Activated naive CD4-positive, alpha-beta T cell treated with Interleukin-2 at 50 U/mL for 16 hours (primary cell): Measurements from ENCODE around the gene SLC25A5.

Experiments
- DNase-seq: peaks from one replicate; pipeline ENCODE4 v3.0.0-alpha.2; 2020

Gene SLC25A5

DNA sequence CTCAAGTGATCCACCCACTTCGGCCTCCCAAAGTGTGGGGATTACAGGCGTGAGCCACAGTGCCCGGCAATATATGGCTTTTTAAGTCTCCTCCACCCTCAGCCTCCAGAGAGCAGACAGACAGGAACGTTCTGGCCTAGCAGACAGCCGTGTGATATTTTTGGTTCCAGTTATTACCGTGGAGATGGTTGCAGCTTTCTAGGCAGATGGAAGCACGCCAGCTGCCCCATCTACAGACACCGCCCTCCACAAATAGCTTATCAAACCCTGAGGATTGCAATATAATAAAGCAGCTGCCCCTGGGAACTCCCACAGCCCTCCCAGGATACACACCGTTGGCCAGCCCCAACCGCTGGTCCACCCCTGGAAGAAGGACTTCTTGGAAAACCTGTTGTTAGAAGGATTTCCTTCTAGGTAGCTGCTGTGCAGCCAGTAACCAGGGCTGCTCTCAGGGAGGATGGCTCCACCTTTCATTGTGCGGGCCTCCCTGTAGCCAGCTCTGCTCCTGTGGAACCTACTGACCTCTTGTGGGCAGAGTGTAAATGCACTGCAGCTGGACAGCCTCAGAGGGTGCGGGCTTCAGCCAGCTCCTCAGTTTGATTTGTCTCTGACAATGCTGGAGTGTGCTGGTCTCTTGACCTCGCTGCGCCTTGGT lies 44.0 kb downstream of the SLC25A5 start:
- no peak for DNase-seq

DNA sequence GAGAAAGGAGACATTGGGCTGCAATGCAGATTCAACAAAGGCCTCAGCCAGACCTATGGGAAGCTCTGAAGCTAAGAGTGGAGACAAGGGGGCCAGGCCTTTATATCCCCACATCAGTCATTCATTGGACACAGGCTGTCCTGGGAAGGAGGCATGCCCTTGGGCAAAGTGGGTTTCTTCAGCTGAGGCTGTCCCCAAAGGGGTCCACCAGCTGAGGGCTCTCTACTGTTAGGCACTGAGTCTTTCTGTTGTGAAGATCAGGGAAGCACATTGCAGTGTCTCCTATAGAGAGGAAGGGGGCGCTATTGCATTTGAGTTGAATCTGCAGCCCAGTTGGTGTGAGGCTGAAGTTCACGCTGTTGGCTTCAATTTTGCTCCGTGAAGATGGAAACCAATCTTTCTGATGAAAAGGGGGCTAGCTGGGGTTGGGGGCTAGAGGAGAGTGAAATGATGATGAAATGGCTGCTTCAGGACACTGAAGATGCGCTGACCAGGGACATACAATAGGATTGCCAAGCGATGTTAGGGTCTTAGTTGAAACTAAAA lies 48.0 kb downstream of the SLC25A5 start:
- DNase-seq, result peak; percentile 11

DNA sequence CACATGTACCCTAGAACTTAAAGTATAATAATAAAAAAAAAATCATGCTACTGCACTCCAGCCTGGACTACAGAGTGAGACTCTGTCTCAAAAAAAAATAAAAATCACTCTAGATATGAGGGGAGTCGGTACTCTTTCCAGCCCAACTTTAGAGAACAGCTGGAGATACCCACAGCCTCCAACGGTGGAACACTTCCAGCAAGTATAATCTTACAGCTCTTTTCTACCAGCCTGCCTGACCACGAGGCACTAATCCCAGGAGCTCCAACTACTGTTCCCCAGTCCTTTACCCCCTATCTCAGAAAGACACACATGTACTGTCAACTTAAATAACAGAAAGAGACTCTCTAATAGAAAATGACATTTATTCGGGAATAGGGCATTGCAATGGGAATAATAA lies 50.1 kb downstream of the SLC25A5 start:
- DNase-seq, result no peak
